ENCODE measurements around the gene ZNF692. TPM values are rescaled to one million over a fixed set of nuclear protein-coding genes. Genes with fewer than 3 reads are reported as not detected.
"Not testable (repeated sequence)": the region's sequence is repeated elsewhere in the genome, so short reads cannot be mapped to it uniquely, and the experiment has no call there.

The ZNF692 gene
- total and polyA plus RNA-seq, 3 experiments from 2014 or later, result 9.6 to 58.7 (median 56.0) TPM

- Histone ChIP-seq H3K27me3 (ENCODE audit: insufficient read depth, low read length, poor library complexity, severe bottlenecking) (no peaks in the 10 kb centered on the region), H3K4me3 (ENCODE audit: low read length) (peak overlapping the region; percentile 74), H3K36me3 (ENCODE audit: insufficient read depth, low read length) (no peaks in the 10 kb centered on the region), H3K4me1 (ENCODE audit: insufficient read depth, low read length) (peaks cover 28% of the 10 kb centered on the region), H3K27ac (ENCODE audit: low read depth, low read length) (peak overlapping the region; percentile 97), H3K9me3 (ENCODE audit: low read length) (no peaks in the 10 kb centered on the region)
- H3K27ac Mint-ChIP-seq, result peak overlapping the region in 5 of 8 donors; percentile 98 to 100 (median 99)
- no peaks in the 10 kb centered on the region for H3K9me3 Mint-ChIP-seq
- peaks cover 0 to 13% (median 0%) of the 10 kb centered on the region in 3 donors for H3K36me3 Mint-ChIP-seq
- POLR2A ChIA-PET, result interaction anchor here (1.0 to 5.1 kb wide), 5 partner anchors 11 to 36 kb away, joined by 5 to 57 read pairs (median 16); partner anchors contain the start of genes SH3BP5L and ZNF692
- CTCF ChIA-PET, result interaction anchor here (0.6 to 4.0 kb wide), 5 partner anchors 12 to 24 kb away, joined by 3 to 49 read pairs (median 3); partner anchors contain the start of genes SH3BP5L and ZNF692
- peak; percentile 78 to 89 (median 83) for DNase-seq
- peaks cover 24 to 39% (median 36%) of the 10 kb centered on the region in 3 donors for H3K4me1 Mint-ChIP-seq
- peaks cover 0 to under 1% of the 10 kb centered on the region in 2 donors for H3K27me3 Mint-ChIP-seq
- H3K4me3 Mint-ChIP-seq, result no peak overlapping the region
These were observed 20.3 kb downstream of the ZNF692 start for GRCh38 chr1:248838357-248839167.

DNA sequence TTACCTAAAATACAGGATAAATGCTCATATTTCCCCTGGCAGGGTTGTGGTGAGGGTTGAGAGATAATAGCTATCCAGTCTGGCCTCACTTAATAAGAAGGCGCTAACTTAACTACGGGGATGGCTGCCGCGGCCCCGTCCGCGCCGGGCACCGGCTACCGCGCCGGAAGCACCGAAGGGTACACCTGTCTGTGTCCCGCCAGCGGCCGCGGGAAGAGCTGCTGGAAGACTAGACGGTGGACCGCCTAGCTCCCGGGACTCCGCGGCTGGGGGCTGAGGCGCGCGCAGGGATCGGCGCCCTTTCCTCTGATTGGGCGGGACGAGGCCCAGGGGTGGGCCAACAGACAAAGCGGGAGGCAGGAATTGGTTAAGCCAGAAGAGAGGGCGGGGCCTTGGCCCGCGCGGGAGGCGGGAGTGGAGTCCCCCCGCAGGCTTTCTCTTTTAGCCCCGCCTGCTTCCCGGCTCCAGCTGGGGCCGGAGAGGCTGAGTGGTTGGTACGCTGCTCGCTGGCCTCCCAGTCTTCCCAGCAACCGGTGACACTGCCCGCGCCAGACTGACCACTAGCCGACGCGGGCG, 21.0 kb downstream of the ZNF692 start, which contains the start of gene ZNF672:
Gene ZNF672 (plus strand): TSS at position 444 of the 576 bp plus-strand sequence. CDS start 9,051 bp downstream, outside the sequence.
- CTCF ChIA-PET, result interaction anchor here (1.0 to 4.0 kb wide), 4 partner anchors 11 to 25 kb away, joined by 3 to 49 read pairs (median 22); partner anchors contain the start of genes SH3BP5L and ZNF692
- Histone ChIP-seq H3K27me3 (ENCODE audit: insufficient read depth, low read length, poor library complexity, severe bottlenecking) (no peaks in the 10 kb centered on the region), H3K9me3 (ENCODE audit: low read length) (no peaks in the 10 kb centered on the region), H3K36me3 (ENCODE audit: insufficient read depth, low read length) (no peaks in the 10 kb centered on the region), H3K4me3 (ENCODE audit: low read length) (peak within 1 kb of the TSS; percentile 74), H3K27ac (ENCODE audit: low read depth, low read length) (peak within 1 kb of the TSS; percentile 97), H3K4me1 (ENCODE audit: insufficient read depth, low read length) (peaks cover 28% of the 10 kb centered on the region)
- Mint-ChIP-seq H3K9me3 (no peaks in the 10 kb centered on the region), H3K4me3 (no peak within 1 kb of the TSS), H3K4me1 (peaks cover 24 to 37% (median 36%) of the 10 kb centered on the region in 3 donors), H3K27me3 (peaks cover 0 to 4% of the 10 kb centered on the region in 2 donors), H3K36me3 (peaks cover 0 to 10% (median 0%) of the 10 kb centered on the region in 3 donors), H3K27ac (peak within 1 kb of the TSS in 5 of 8 donors; percentile 98 to 100 (median 99))
- POLR2A ChIA-PET, result interaction anchor here (0.7 to 5.1 kb wide), 7 partner anchors 11 to 69 kb away, joined by 4 to 57 read pairs (median 14); partner anchors contain the start of genes SH3BP5L and ZNF692
- DNase-seq, result peak; percentile 91 to 96 (median 92)

DNA sequence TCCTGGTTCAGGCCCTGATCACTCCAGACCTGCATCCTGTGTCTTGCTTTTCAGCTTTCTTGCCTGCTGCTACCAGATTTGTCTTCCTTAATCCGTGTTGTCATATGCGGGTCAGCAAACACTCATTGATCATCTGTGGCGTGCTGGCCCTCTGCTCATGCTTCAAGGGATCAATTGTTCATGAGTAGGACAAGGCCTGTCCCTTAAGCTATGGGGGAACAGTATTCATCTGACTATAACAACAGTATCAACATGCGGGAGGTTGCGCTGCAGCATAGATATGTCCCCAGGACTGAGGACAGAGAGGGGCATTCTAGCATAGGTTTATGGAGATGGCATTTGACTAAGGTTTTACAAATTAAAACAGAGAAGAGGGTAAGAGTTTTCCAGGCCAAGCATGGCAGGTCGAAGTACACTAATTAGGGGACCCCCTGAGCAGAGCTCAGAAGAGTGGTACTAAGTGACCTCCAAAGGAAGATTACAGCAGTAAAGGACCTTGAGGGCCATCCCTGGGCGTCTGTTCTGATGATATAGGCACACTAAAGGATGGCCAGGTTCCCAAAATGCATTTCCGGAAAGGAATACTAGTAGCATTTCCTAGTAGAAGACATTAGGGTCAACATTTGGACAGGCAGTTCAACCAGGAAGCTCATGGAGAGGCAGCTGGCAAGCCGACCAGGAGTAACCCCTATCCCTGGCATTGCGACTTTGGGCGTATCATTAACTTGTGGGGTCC, 21.7 kb downstream of the ZNF692 start:
- no peaks in the 10 kb centered on the region for H3K9me3 ChIP-seq (ENCODE audit: low read length)
- H3K27me3 ChIP-seq (ENCODE audit: insufficient read depth, low read length, poor library complexity, severe bottlenecking), result no peaks in the 10 kb centered on the region
- DNase-seq, result peak in 1 of 5 donors; percentile 39
- CTCF ChIA-PET, result interaction anchor here (1.0 to 4.0 kb wide), 5 partner anchors 10 to 37 kb away, joined by 3 to 49 read pairs (median 3); partner anchors contain the start of genes SH3BP5L and ZNF692
- H3K4me3 Mint-ChIP-seq, result no peak overlapping the region
- no peaks in the 10 kb centered on the region for H3K36me3 ChIP-seq (ENCODE audit: insufficient read depth, low read length)
- H3K4me1 ChIP-seq (ENCODE audit: insufficient read depth, low read length), result peaks cover 28% of the 10 kb centered on the region
- no peak overlapping the region for H3K27ac Mint-ChIP-seq
- H3K27me3 Mint-ChIP-seq, result peaks cover 0 to 4% of the 10 kb centered on the region in 2 donors
- H3K36me3 Mint-ChIP-seq, result peaks cover 0 to 7% (median 0%) of the 10 kb centered on the region in 3 donors
- H3K9me3 Mint-ChIP-seq, result no peaks in the 10 kb centered on the region
- peaks cover 21 to 33% (median 32%) of the 10 kb centered on the region in 3 donors for H3K4me1 Mint-ChIP-seq
- peak overlapping the region; percentile 97 for H3K27ac ChIP-seq (ENCODE audit: low read depth, low read length)
- peak overlapping the region; percentile 74 for H3K4me3 ChIP-seq (ENCODE audit: low read length)
- POLR2A ChIA-PET, result interaction anchor here (0.7 to 5.1 kb wide), 7 partner anchors 10 to 70 kb away, joined by 4 to 57 read pairs (median 14); partner anchors contain the start of genes SH3BP5L and ZNF692

- ChIA-PET POLR2A (no interaction called here), CTCF (interaction anchor here (1.4 kb wide), 1 partner anchor 24 kb away, joined by 3 read pairs; no protein-coding TSS in a partner anchor)
- no peak overlapping the region for H3K4me3 ChIP-seq (ENCODE audit: low read length)
- no peaks in the 10 kb centered on the region for H3K9me3 Mint-ChIP-seq
- no peaks in the 10 kb centered on the region for H3K27me3 ChIP-seq (ENCODE audit: insufficient read depth, low read length, poor library complexity, severe bottlenecking)
- peaks cover 0 to 4% of the 10 kb centered on the region in 2 donors for H3K27me3 Mint-ChIP-seq
- peak in 1 of 5 donors; percentile 27 for DNase-seq
- no peaks in the 10 kb centered on the region for H3K36me3 ChIP-seq (ENCODE audit: insufficient read depth, low read length)
- H3K27ac ChIP-seq (ENCODE audit: low read depth, low read length), result no peak overlapping the region
- no peaks in the 10 kb centered on the region for H3K9me3 ChIP-seq (ENCODE audit: low read length)
- H3K27ac Mint-ChIP-seq, result no peak overlapping the region
- H3K4me3 Mint-ChIP-seq, result no peak overlapping the region
- peaks cover 7% of the 10 kb centered on the region in 3 donors for H3K4me1 Mint-ChIP-seq
- peaks cover 0 to 4% (median 0%) of the 10 kb centered on the region in 3 donors for H3K36me3 Mint-ChIP-seq
- peaks cover 10% of the 10 kb centered on the region for H3K4me1 ChIP-seq (ENCODE audit: insufficient read depth, low read length)
These were observed 24.4 kb downstream of the ZNF692 start for GRCh38 chr1:248834343-248834940.

- Histone ChIP-seq H3K4me1 (ENCODE audit: insufficient read depth, low read length) (peaks cover 7% of the 10 kb centered on the region), H3K9me3 (ENCODE audit: low read length) (no peaks in the 10 kb centered on the region), H3K4me3 (ENCODE audit: low read length) (no peak overlapping the region), H3K36me3 (ENCODE audit: insufficient read depth, low read length) (no peaks in the 10 kb centered on the region), H3K27me3 (ENCODE audit: insufficient read depth, low read length, poor library complexity, severe bottlenecking) (no peaks in the 10 kb centered on the region), H3K27ac (ENCODE audit: low read depth, low read length) (no peak overlapping the region)
- Mint-ChIP-seq H3K9me3 (no peaks in the 10 kb centered on the region), H3K27ac (no peak overlapping the region), H3K4me1 (peaks cover 3 to 7% (median 7%) of the 10 kb centered on the region in 3 donors), H3K27me3 (peaks cover 0 to 4% of the 10 kb centered on the region in 2 donors), H3K36me3 (no peaks in the 10 kb centered on the region), H3K4me3 (no peak overlapping the region)
- no peak for DNase-seq
- POLR2A ChIA-PET, result no interaction called here
- CTCF ChIA-PET, result interaction anchor here (1.1 kb wide), 1 partner anchor 42 kb away, joined by 3 read pairs; no protein-coding TSS in a partner anchor
These were observed 27.0 kb downstream of the ZNF692 start for GRCh38 chr1:248831842-248832241.

DNA sequence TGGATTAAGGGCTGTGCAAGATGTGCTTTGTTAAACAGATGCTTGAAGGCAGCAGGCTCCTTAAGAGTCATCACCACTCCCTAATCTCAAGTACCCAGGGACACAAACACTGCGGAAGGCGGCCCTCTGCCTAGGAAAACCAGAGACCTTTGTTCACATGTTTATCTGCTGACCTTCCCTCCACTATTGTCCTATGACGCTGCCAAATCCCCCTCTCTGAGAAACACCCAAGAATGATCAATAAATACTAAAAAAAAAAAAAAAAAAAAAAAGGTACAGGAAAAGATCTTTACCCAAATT, 28.2 kb downstream of the ZNF692 start:
- H3K9me3 ChIP-seq (ENCODE audit: low read length); H3K27ac ChIP-seq (ENCODE audit: low read depth, low read length); H3K27me3 Mint-ChIP-seq; CTCF ChIA-PET; H3K27ac Mint-ChIP-seq; H3K36me3 Mint-ChIP-seq; H3K27me3 ChIP-seq (ENCODE audit: insufficient read depth, low read length, poor library complexity, severe bottlenecking); H3K4me3 ChIP-seq (ENCODE audit: low read length); H3K4me1 ChIP-seq (ENCODE audit: insufficient read depth, low read length); H3K9me3 Mint-ChIP-seq; H3K36me3 ChIP-seq (ENCODE audit: insufficient read depth, low read length); H3K4me3 Mint-ChIP-seq; DNase-seq: not testable (repeated sequence)
- peaks cover 10 to 16% (median 16%) of the 10 kb centered on the region in 3 donors for H3K4me1 Mint-ChIP-seq
- POLR2A ChIA-PET, result interaction anchor here (1.0 kb wide), 1 partner anchor 75 kb away, joined by 3 read pairs; no protein-coding TSS in a partner anchor

GRCh38 chr1:248828845-248829244, 30.0 kb downstream of the ZNF692 start:
- no peak overlapping the region for H3K4me3 ChIP-seq (ENCODE audit: low read length)
- ChIA-PET CTCF (interaction anchor here (0.9 to 5.1 kb wide), 4 partner anchors 9 to 93 kb away, joined by 3 to 49 read pairs (median 13); partner anchors contain the start of genes ZNF672 and ZNF692), POLR2A (interaction anchor here (4.5 kb wide), 1 partner anchor 9 kb away, joined by 31 read pairs; the partner anchor contains the start of gene ZNF672)

More at GRCh38 chr1:248828845-248829244, 30.0 kb downstream of the ZNF692 start:
- no peaks in the 10 kb centered on the region for H3K9me3 ChIP-seq (ENCODE audit: low read length)
- DNase-seq, result no peak
- peaks cover 5% of the 10 kb centered on the region for H3K36me3 ChIP-seq (ENCODE audit: insufficient read depth, low read length)
- Mint-ChIP-seq H3K27me3 (peaks cover 3 to 4% of the 10 kb centered on the region in 2 donors), H3K4me3 (peak overlapping the region in 2 of 7 donors; percentile 32 to 52), H3K4me1 (peaks cover 24 to 34% (median 34%) of the 10 kb centered on the region in 3 donors), H3K27ac (peak overlapping the region in 5 of 8 donors; percentile 29 to 78 (median 64)), H3K36me3 (peaks cover 0 to 22% (median 1%) of the 10 kb centered on the region in 3 donors), H3K9me3 (no peaks in the 10 kb centered on the region)
- H3K27me3 ChIP-seq (ENCODE audit: insufficient read depth, low read length, poor library complexity, severe bottlenecking), result no peaks in the 10 kb centered on the region
- H3K4me1 ChIP-seq (ENCODE audit: insufficient read depth, low read length), result peaks cover 25% of the 10 kb centered on the region
- H3K27ac ChIP-seq (ENCODE audit: low read depth, low read length), result peak overlapping the region; percentile 20
